Liver (tissue), 9 donors: ENCODE results near the gene CCDC138. TPM values are rescaled to one million over a fixed set of nuclear protein-coding genes. Genes with fewer than 3 reads are reported as not detected.

ENCODE experiments used
- DNase-seq: peaks from one replicate; pipeline ENCODE4 v3.0.0-alpha.2; 2017; ENCODE audit warnings: low spot score
- H3K27ac ChIP-seq, 2 donors: one replicate each; pipeline ENCODE4 v1.7.0; 2013; ENCODE audit warnings: inconsistent platforms in 2 of 2, low read length in 2 of 2, control low read depth in 1 of 2, low read depth in 1 of 2, mild to moderate bottlenecking in 1 of 2
- H3K27me3 ChIP-seq, 4 donors: one replicate each; pipeline versions ENCODE4 v1.6.1 to v1.7.0; 2013; ENCODE audit warnings: low read length in 3 of 4, inconsistent platforms in 1 of 4, mild to moderate bottlenecking in 1 of 4, moderate library complexity in 1 of 4; ENCODE audit not compliant: control insufficient read depth in 4 of 4, insufficient read depth in 4 of 4
- H3K36me3 ChIP-seq, 4 donors: one replicate each; pipeline versions ENCODE4 v1.6.1 to v1.7.0; 2013; ENCODE audit warnings: low read length in 3 of 4, mild to moderate bottlenecking in 3 of 4, low read depth in 1 of 4, moderate library complexity in 1 of 4; ENCODE audit not compliant: control insufficient read depth in 4 of 4, insufficient read depth in 3 of 4
- H3K4me1 ChIP-seq, 4 donors: one replicate each; pipeline versions ENCODE4 v1.6.1 to v1.7.0; 2013; ENCODE audit warnings: low read length in 3 of 4, mild to moderate bottlenecking in 3 of 4, moderate library complexity in 1 of 4; ENCODE audit not compliant: control insufficient read depth in 4 of 4, insufficient read depth in 4 of 4
- H3K4me3 ChIP-seq, 3 donors: one replicate each; pipeline versions ENCODE4 v1.6.1 to v1.7.0; 2013; ENCODE audit warnings: low read length in 3 of 3, control low read depth in 1 of 3, low read depth in 1 of 3, mild to moderate bottlenecking in 1 of 3
- H3K9ac ChIP-seq, 2 donors: one replicate each; pipeline ENCODE4 v1.7.0; 2013; ENCODE audit warnings: low read length in 2 of 2, mild to moderate bottlenecking in 2 of 2, moderate library complexity in 2 of 2, control low read depth in 1 of 2, low read depth in 1 of 2
- H3K9me3 ChIP-seq, 4 donors: one replicate each; pipeline versions ENCODE4 v1.6.1 to v1.7.0; 2013; ENCODE audit warnings: low read length in 3 of 4; ENCODE audit not compliant: control insufficient read depth in 4 of 4
- EGR1 ChIP-seq, 2 donors: IDR thresholded peaks; 2 replicates each; pipeline ENCODE4 v1.6.1; 2016 to 2018; ENCODE audit warnings: antibody characterized with exemption in 2 of 2, low read depth in 2 of 2
- FOXA1 ChIP-seq: IDR thresholded peaks from 2 replicates; pipeline ENCODE4 v1.6.1; 2016; ENCODE audit warnings: antibody characterized with exemption
- FOXA2 ChIP-seq: IDR thresholded peaks from 2 replicates; pipeline ENCODE4 v1.6.1; 2016; ENCODE audit warnings: antibody characterized with exemption
- GABPA ChIP-seq, 2 donors: IDR thresholded peaks in 1 of 2; conservative IDR thresholded peaks in 1 of 2; 2 replicates each; pipeline ENCODE4 v1.6.1; 2016; ENCODE audit warnings: antibody characterized with exemption in 2 of 2, mild to moderate bottlenecking in 1 of 2, moderate library complexity in 1 of 2
- HNF4A ChIP-seq, 2 donors: conservative IDR thresholded peaks; 2 replicates each; pipeline ENCODE4 v1.6.1; 2016; ENCODE audit warnings: antibody characterized with exemption in 2 of 2, mild to moderate bottlenecking in 2 of 2
- HNF4G ChIP-seq: IDR thresholded peaks from 2 replicates; pipeline ENCODE4 v1.6.1; 2016; ENCODE audit warnings: antibody characterized with exemption
- JUND ChIP-seq, 2 donors: IDR thresholded peaks; 2 replicates each; pipeline ENCODE4 v1.6.1; 2016; ENCODE audit warnings: antibody characterized with exemption in 2 of 2
- NR2F2 ChIP-seq: IDR thresholded peaks from 2 replicates; pipeline ENCODE4 v1.6.1; 2016; ENCODE audit warnings: antibody characterized with exemption
- RAD21 ChIP-seq, 2 donors: IDR thresholded peaks; 2 replicates each; pipeline ENCODE4 v1.6.1; 2016; ENCODE audit warnings: antibody characterized with exemption in 2 of 2, mild to moderate bottlenecking in 2 of 2
- RXRA ChIP-seq, 2 donors: IDR thresholded peaks; 2 replicates each; pipeline ENCODE4 v1.6.1; 2017 to 2018; ENCODE audit warnings: antibody characterized with exemption in 2 of 2, mild to moderate bottlenecking in 1 of 2
- SP1 ChIP-seq: IDR thresholded peaks from 2 replicates; pipeline ENCODE4 v1.6.1; 2018; ENCODE audit warnings: antibody characterized with exemption, mild to moderate bottlenecking
- TAF1 ChIP-seq: conservative IDR thresholded peaks from 2 replicates; pipeline ENCODE4 v1.6.1; 2016; ENCODE audit warnings: antibody characterized with exemption, mild to moderate bottlenecking
- YY1 ChIP-seq: IDR thresholded peaks from 2 replicates; pipeline ENCODE4 v1.6.1; 2016; ENCODE audit warnings: antibody characterized with exemption, mild to moderate bottlenecking
- WGBS: extraction: QIAGEN DNeasy Blood & Tissue Kit; methylation state at CpG from one replicate; pipeline ENCODE4 v1.1.7; 2013; 5-methylcytosine and 5-hydroxymethylcytosine counted together
- polyA plus RNA-seq, 2 donors: library from polyadenylated mRNA; stranded (reverse) in 1 of 2; unstranded in 1 of 2; fragments of 200-250 nt in 1 of 2; fragments of >200 nt in 1 of 2; fragmentation: Nextera tagmentation in 1 of 2; extraction: Ambion mirVana in 1 of 2; gene quantifications; one replicate each; pipeline versions ENCODE4 v1.2.1 to v1.2.3, GENCODE V29; 2013 to 2015
- total RNA-seq, 2 donors: library from RNA; depleted of rRNA; stranded (reverse); fragments of >200 nt; gene quantifications; one replicate each; pipeline ENCODE4 v1.2.3, GENCODE V29; 2014
- TF ChIP-seq, protein P1 (sequence below): IDR thresholded peaks from 2 replicates; pipeline ENCODE4 v1.6.1; 2016; ENCODE audit warnings: antibody characterized with exemption, mild to moderate bottlenecking
- TF ChIP-seq, protein P2 (sequence below): fragments of 150-350 bp; IDR thresholded peaks from 2 replicates; pipeline ENCODE4 v1.5.1; 2017; ENCODE audit warnings: improper control_type of control experiment, low read depth, low read length; ENCODE audit not compliant: missing input control
- TF ChIP-seq, protein P3 (sequence below): IDR thresholded peaks from 2 replicates; pipeline ENCODE4 v1.6.1; 2016; ENCODE audit warnings: antibody characterized with exemption
- TF ChIP-seq, protein P4 (sequence below): IDR thresholded peaks from 2 replicates; pipeline ENCODE4 v1.6.1; 2016; ENCODE audit warnings: antibody characterized with exemption
- TF ChIP-seq, protein P5 (sequence below): IDR thresholded peaks from 2 replicates; pipeline ENCODE4 v1.6.1; 2016; ENCODE audit warnings: antibody characterized with exemption
- donor health status: healthy.
- donor health status: healthy.
- donor health status: healthy.
- donor health status: healthy.
- donor health status: healthy.

CCDC138 gene
- total and polyA plus RNA-seq, 4 donors: 0.76 to 5.0 (median 2.7) TPM

DNA sequence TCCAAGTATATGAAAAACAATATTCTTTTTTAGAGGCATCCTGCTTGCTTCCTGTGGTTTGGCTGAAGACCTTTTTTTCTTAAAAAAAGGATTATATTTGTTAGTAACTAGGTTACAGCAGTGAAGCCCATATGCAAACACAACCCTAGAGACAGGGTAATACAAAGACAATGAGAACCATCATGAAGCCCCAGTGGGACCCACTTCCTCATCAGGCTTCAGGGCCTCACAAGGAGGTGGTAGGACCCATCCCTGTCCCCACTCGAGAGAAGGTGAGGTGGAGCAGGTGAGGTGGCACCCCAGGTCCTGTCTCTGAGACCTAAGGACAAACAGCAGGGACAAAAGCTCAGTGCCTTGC is 122.1 kb downstream of the CCDC138 start (continued):
- TF ChIP-seq, protein P1, sequence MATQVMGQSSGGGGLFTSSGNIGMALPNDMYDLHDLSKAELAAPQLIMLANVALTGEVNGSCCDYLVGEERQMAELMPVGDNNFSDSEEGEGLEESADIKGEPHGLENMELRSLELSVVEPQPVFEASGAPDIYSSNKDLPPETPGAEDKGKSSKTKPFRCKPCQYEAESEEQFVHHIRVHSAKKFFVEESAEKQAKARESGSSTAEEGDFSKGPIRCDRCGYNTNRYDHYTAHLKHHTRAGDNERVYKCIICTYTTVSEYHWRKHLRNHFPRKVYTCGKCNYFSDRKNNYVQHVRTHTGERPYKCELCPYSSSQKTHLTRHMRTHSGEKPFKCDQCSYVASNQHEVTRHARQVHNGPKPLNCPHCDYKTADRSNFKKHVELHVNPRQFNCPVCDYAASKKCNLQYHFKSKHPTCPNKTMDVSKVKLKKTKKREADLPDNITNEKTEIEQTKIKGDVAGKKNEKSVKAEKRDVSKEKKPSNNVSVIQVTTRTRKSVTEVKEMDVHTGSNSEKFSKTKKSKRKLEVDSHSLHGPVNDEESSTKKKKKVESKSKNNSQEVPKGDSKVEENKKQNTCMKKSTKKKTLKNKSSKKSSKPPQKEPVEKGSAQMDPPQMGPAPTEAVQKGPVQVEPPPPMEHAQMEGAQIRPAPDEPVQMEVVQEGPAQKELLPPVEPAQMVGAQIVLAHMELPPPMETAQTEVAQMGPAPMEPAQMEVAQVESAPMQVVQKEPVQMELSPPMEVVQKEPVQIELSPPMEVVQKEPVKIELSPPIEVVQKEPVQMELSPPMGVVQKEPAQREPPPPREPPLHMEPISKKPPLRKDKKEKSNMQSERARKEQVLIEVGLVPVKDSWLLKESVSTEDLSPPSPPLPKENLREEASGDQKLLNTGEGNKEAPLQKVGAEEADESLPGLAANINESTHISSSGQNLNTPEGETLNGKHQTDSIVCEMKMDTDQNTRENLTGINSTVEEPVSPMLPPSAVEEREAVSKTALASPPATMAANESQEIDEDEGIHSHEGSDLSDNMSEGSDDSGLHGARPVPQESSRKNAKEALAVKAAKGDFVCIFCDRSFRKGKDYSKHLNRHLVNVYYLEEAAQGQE: no peak
- no peak for TF ChIP-seq JUND (IDR thresholded peaks at IDR 0.05)
- TF ChIP-seq, protein P2, sequence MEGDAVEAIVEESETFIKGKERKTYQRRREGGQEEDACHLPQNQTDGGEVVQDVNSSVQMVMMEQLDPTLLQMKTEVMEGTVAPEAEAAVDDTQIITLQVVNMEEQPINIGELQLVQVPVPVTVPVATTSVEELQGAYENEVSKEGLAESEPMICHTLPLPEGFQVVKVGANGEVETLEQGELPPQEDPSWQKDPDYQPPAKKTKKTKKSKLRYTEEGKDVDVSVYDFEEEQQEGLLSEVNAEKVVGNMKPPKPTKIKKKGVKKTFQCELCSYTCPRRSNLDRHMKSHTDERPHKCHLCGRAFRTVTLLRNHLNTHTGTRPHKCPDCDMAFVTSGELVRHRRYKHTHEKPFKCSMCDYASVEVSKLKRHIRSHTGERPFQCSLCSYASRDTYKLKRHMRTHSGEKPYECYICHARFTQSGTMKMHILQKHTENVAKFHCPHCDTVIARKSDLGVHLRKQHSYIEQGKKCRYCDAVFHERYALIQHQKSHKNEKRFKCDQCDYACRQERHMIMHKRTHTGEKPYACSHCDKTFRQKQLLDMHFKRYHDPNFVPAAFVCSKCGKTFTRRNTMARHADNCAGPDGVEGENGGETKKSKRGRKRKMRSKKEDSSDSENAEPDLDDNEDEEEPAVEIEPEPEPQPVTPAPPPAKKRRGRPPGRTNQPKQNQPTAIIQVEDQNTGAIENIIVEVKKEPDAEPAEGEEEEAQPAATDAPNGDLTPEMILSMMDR: no peak
- no peak for TF ChIP-seq NR2F2
- no peak for TF ChIP-seq RAD21 (IDR thresholded peaks at IDR 0.05)
- no peak for TF ChIP-seq HNF4G
- no peak for TF ChIP-seq RXRA (IDR thresholded peaks at IDR 0.05)

DNA sequence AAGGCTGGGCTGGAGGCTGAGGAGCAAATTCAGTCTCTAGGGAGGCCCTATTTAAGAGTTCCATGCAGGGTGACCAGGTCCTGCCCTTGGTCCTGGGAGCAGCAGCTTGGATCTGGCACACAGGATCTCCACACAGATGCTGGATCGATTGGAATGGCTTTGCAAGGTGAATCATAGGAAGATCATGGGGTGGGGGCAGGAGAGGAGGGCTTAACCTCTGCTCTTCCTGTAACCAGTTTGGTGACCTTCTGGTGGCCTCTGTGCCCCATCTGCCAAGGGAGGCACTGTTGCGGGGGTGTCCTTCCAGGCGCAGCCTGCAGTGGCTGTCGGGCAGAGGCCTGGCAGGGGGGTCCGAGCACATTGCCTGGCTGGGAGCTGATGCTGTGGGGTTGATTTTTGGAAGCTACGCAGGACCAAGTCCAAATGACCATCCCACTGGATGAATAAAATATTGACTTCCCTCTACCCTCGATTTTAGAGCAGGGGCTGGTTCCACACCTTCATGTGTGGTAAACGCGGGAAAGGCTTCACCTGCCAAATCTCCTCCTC is 122.8 kb downstream of the CCDC138 start:
- H3K36me3 ChIP-seq: no peaks in the 10 kb centered on the region
- no peak for TF ChIP-seq TAF1
- TF ChIP-seq, protein P1: no peak
- TF ChIP-seq YY1: no peak
- TF ChIP-seq FOXA2: no peak
- TF ChIP-seq JUND (IDR thresholded peaks at IDR 0.05): no peak
- TF ChIP-seq RAD21 (IDR thresholded peaks at IDR 0.05): no peak
- TF ChIP-seq GABPA (IDR thresholded peaks at IDR 0.05 in 1 of 2, conservative IDR thresholded peaks at IDR 0.05 in 1 of 2): no peak
- TF ChIP-seq, protein P2: no peak
- TF ChIP-seq, protein P3, sequence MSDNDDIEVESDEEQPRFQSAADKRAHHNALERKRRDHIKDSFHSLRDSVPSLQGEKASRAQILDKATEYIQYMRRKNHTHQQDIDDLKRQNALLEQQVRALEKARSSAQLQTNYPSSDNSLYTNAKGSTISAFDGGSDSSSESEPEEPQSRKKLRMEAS: no peak
- TF ChIP-seq HNF4A (conservative IDR thresholded peaks at IDR 0.05): no peak
- no peak for TF ChIP-seq EGR1 (IDR thresholded peaks at IDR 0.05; ENCODE audit: low read depth in 2 of 2)
- TF ChIP-seq RXRA (IDR thresholded peaks at IDR 0.05): no peak
- TF ChIP-seq, protein P4, sequence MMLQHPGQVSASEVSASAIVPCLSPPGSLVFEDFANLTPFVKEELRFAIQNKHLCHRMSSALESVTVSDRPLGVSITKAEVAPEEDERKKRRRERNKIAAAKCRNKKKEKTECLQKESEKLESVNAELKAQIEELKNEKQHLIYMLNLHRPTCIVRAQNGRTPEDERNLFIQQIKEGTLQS: no peak
- TF ChIP-seq SP1: no peak
- TF ChIP-seq, protein P5, sequence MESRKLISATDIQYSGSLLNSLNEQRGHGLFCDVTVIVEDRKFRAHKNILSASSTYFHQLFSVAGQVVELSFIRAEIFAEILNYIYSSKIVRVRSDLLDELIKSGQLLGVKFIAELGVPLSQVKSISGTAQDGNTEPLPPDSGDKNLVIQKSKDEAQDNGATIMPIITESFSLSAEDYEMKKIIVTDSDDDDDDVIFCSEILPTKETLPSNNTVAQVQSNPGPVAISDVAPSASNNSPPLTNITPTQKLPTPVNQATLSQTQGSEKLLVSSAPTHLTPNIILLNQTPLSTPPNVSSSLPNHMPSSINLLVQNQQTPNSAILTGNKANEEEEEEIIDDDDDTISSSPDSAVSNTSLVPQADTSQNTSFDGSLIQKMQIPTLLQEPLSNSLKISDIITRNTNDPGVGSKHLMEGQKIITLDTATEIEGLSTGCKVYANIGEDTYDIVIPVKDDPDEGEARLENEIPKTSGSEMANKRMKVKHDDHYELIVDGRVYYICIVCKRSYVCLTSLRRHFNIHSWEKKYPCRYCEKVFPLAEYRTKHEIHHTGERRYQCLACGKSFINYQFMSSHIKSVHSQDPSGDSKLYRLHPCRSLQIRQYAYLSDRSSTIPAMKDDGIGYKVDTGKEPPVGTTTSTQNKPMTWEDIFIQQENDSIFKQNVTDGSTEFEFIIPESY: no peak
- TF ChIP-seq FOXA1: no peak
- no peak for TF ChIP-seq NR2F2
- WGBS: 90% methylated on average over 9 of the region's 9 CpGs
- H3K9me3 ChIP-seq: no peaks in the 10 kb centered on the region
- peaks cover 1 to 28% (median 23%) of the 10 kb centered on the region in 4 donors for H3K4me1 ChIP-seq
- H3K9ac ChIP-seq: no peak overlapping the region
- no peak for DNase-seq
- H3K4me3 ChIP-seq: no peak overlapping the region
- no peak overlapping the region for H3K27ac ChIP-seq
- no peaks in the 10 kb centered on the region for H3K27me3 ChIP-seq
